K562 (cell line): ENCODE measurements around the gene CBFA2T3. TPM values are rescaled to one million over a fixed set of nuclear protein-coding genes. Genes with fewer than 3 reads are reported as not detected.

Experiments used
- ARNT ChIP-seq, 2 experiments: fragments of 450-650 bp; IDR thresholded peaks; 2 replicates each; pipeline ENCODE4 v1.6.1; 2016; ENCODE audit warnings: mild to moderate bottlenecking in 1 of 2
- ATF6 ChIP-seq: sonication (generic); formaldehyde crosslinking; IDR thresholded peaks from 2 replicates; pipeline ENCODE4 v1.4.0; 2020; ENCODE audit warnings: mild to moderate bottlenecking, missing genetic modification reagents
- CREB3L1 ChIP-seq: fragments of 450-650 bp; IDR thresholded peaks from 2 replicates; pipeline ENCODE4 v1.6.1; 2014; ENCODE audit warnings: low read depth, mild to moderate bottlenecking, moderate library complexity, borderline replicate concordance
- FIP1L1 ChIP-seq: fragments of 200-400 bp; formaldehyde crosslinking; IDR thresholded peaks from 2 replicates; pipeline ENCODE4 v1.6.1; 2018; ENCODE audit warnings: mild to moderate bottlenecking, low read depth, low read length; ENCODE audit not compliant: poor library complexity, severe bottlenecking
- NUFIP1 ChIP-seq: fragments of 450-650 bp; IDR thresholded peaks from 2 replicates; pipeline ENCODE4 v1.6.1; 2018; ENCODE audit not compliant: partially characterized antibody
- RFX1 ChIP-seq: fragments of 450-650 bp; IDR thresholded peaks from 2 replicates; pipeline ENCODE4 v1.6.1; 2016; ENCODE audit warnings: mild to moderate bottlenecking, moderate library complexity
- UBTF ChIP-seq, 2 experiments: IDR thresholded peaks; 2 replicates each; pipeline ENCODE4 v1.6.1; 2012; ENCODE audit warnings: improper control_type of control experiment in 2 of 2, low read depth in 2 of 2, low read length in 2 of 2, borderline replicate concordance in 1 of 2
- ZBTB2 ChIP-seq: fragments of 450-650 bp; IDR thresholded peaks from 2 replicates; pipeline ENCODE4 v1.6.1; 2016; ENCODE audit warnings: antibody characterized with exemption
- ZC3H4 ChIP-seq: sonication (generic); formaldehyde crosslinking; IDR thresholded peaks from 2 replicates; pipeline ENCODE4 v1.9.0; 2021; ENCODE audit warnings: missing genetic modification reagents, borderline replicate concordance
- ZKSCAN3 ChIP-seq: fragments of 250-450 bp; sonication (Bioruptor Pico); IDR thresholded peaks from 2 replicates; pipeline ENCODE4 v1.4.0; 2020
- polyA plus RNA-seq, 8 experiments: library from polyadenylated mRNA; depleted of rRNA in 4 of 8; stranded (reverse) in 5 of 8; unstranded in 3 of 8; fragments of >200 nt; fragmentation: Nextera tagmentation in 2 of 8; fragmentation: Illumina TruSeq in 1 of 8; extraction: Ambion mirVana in 2 of 8; extraction: Trizol in 1 of 8; gene quantifications; 2 replicates each; pipeline versions ENCODE4 v1.2.1 to v1.2.3, GENCODE V29; 2011 to 2014; ENCODE audit warnings: inconsistent platforms in 1 of 8, missing spikeins in 1 of 8
- total RNA-seq, 7 experiments: library from RNA; depleted of rRNA in 6 of 7; stranded (reverse); fragments of >200 nt in 6 of 7; fragmentation: Illumina TruSeq in 2 of 7; extraction: Trizol in 2 of 7; gene quantifications; 2 replicates each; pipeline versions ENCODE4 v1.2.1 to v1.2.3, GENCODE V29; 2011 to 2021; ENCODE audit warnings: low replicate concordance in 1 of 7
- TF ChIP-seq, protein P1 (sequence below): fragments of 250-450 bp; sonication (Bioruptor Pico); IDR thresholded peaks from 2 replicates; pipeline ENCODE4 v1.8.0; 2021; ENCODE audit warnings: mild to moderate bottlenecking, moderate library complexity
- TF ChIP-seq, protein P2 (sequence below): fragments of 250-450 bp; sonication (Bioruptor Pico); IDR thresholded peaks from 2 replicates; pipeline ENCODE4 v1.9.0; 2021; ENCODE audit warnings: mild to moderate bottlenecking
- TF ChIP-seq, protein P3 (sequence below): sonication (generic); formaldehyde crosslinking; IDR thresholded peaks from 2 replicates; pipeline ENCODE4 v1.8.0; 2022; ENCODE audit warnings: mild to moderate bottlenecking, missing genetic modification reagents
- TF ChIP-seq, protein P4 (sequence below): IDR thresholded peaks from 2 replicates; pipeline ENCODE4 v1.6.1; 2016; ENCODE audit warnings: missing genetic modification characterization, missing compliant biosample characterization

CBFA2T3 gene
- total and polyA plus RNA-seq, 9 of the 15 experiments (the other 6 are each of a cell fraction or from before 2014, with no cell fraction given): 2.3 to 145 (median 6.7) TPM

DNA sequence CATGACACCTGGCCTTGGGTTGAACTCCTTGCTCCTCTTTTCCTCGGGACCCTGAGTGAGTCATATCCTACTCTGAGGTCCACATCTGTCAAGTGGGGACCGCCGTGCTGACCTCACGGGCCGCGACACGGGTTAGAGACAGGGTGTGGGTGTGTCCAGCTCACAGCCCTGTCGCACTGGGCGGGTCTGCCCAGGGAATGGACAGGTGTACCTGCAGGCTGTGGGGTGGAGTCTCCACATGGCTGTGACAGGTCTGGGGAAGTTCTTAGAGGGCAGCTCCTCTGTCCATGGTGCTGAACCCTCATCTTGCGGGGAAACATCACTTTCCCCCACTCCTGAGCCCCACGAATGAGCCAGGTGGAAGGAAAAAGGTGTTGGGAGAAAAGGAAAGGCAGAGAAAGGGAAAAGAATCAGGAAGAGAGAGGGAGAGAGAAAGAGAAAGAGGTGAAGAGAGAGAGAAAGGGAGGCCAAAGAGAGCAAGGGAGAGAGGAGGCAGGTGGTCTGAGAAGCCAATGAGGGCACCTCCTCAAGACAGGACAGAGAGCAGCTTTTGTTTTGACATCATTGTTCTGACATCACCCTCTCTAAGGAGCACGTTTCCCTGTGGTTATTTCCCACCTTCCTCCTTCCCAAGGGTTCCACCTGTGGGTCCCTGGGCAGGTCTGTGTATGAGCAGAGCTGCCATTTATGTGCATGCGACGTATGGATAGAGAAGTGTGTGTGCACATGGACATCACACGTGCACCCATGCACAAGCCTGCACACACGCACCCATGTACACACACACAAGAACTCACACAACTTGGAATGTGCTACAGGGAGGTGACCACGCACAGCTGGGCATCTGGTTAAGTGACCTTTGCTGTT is 32.6 kb upstream of the CBFA2T3 start (continued):
- TF ChIP-seq, protein P1, sequence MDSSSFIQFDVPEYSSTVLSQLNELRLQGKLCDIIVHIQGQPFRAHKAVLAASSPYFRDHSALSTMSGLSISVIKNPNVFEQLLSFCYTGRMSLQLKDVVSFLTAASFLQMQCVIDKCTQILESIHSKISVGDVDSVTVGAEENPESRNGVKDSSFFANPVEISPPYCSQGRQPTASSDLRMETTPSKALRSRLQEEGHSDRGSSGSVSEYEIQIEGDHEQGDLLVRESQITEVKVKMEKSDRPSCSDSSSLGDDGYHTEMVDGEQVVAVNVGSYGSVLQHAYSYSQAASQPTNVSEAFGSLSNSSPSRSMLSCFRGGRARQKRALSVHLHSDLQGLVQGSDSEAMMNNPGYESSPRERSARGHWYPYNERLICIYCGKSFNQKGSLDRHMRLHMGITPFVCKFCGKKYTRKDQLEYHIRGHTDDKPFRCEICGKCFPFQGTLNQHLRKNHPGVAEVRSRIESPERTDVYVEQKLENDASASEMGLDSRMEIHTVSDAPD: no peak
- TF ChIP-seq, protein P2, sequence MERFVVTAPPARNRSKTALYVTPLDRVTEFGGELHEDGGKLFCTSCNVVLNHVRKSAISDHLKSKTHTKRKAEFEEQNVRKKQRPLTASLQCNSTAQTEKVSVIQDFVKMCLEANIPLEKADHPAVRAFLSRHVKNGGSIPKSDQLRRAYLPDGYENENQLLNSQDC (CRISPR knock-in tag): no peak
- TF ChIP-seq CREB3L1: no peak
- no peak for TF ChIP-seq FIP1L1
- TF ChIP-seq NUFIP1: no peak
- TF ChIP-seq ZBTB2: 0 out of 2 replicates have a peak, but pooled peaks have one; percentile 29
- TF ChIP-seq, protein P3, sequence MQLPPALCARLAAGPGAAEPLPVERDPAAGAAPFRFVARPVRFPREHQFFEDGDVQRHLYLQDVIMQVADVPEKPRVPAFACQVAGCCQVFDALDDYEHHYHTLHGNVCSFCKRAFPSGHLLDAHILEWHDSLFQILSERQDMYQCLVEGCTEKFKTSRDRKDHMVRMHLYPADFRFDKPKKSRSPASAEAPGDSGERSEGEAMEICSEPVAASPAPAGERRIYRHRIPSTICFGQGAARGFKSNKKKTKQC (CRISPR knock-in tag): peak; percentile 76
- TF ChIP-seq RFX1: no peak
- no peak for TF ChIP-seq ZKSCAN3
- TF ChIP-seq, protein P4, sequence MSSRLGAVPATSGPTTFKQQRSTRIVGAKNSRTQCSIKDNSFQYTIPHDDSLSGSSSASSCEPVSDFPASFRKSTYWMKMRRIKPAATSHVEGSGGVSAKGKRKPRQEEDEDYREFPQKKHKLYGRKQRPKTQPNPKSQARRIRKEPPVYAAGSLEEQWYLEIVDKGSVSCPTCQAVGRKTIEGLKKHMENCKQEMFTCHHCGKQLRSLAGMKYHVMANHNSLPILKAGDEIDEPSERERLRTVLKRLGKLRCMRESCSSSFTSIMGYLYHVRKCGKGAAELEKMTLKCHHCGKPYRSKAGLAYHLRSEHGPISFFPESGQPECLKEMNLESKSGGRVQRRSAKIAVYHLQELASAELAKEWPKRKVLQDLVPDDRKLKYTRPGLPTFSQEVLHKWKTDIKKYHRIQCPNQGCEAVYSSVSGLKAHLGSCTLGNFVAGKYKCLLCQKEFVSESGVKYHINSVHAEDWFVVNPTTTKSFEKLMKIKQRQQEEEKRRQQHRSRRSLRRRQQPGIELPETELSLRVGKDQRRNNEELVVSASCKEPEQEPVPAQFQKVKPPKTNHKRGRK (tag): 0 out of 2 replicates have a peak, but pooled peaks have one; percentile 26
- TF ChIP-seq ATF6 (CRISPR knock-in tag): no peak
- TF ChIP-seq ZC3H4 (CRISPR knock-in tag): no peak
- TF ChIP-seq UBTF (IDR thresholded peaks at IDR 0.05; ENCODE audit: borderline replicate concordance in 1 of 2, low read depth in 2 of 2, low read length in 2 of 2): no peak
- TF ChIP-seq ARNT (IDR thresholded peaks at IDR 0.05): no peak
